ENCODE results near the gene MED26. TPM values are rescaled to one million over a fixed set of nuclear protein-coding genes. Genes with fewer than 3 reads are reported as not detected.

Gene MED26, protein sequence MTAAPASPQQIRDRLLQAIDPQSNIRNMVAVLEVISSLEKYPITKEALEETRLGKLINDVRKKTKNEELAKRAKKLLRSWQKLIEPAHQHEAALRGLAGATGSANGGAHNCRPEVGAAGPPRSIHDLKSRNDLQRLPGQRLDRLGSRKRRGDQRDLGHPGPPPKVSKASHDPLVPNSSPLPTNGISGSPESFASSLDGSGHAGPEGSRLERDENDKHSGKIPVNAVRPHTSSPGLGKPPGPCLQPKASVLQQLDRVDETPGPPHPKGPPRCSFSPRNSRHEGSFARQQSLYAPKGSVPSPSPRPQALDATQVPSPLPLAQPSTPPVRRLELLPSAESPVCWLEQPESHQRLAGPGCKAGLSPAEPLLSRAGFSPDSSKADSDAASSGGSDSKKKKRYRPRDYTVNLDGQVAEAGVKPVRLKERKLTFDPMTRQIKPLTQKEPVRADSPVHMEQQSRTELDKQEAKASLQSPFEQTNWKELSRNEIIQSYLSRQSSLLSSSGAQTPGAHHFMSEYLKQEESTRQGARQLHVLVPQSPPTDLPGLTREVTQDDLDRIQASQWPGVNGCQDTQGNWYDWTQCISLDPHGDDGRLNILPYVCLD
- total RNA-seq, result 9.1 and 12.4 TPM in 2 replicates

DNA sequence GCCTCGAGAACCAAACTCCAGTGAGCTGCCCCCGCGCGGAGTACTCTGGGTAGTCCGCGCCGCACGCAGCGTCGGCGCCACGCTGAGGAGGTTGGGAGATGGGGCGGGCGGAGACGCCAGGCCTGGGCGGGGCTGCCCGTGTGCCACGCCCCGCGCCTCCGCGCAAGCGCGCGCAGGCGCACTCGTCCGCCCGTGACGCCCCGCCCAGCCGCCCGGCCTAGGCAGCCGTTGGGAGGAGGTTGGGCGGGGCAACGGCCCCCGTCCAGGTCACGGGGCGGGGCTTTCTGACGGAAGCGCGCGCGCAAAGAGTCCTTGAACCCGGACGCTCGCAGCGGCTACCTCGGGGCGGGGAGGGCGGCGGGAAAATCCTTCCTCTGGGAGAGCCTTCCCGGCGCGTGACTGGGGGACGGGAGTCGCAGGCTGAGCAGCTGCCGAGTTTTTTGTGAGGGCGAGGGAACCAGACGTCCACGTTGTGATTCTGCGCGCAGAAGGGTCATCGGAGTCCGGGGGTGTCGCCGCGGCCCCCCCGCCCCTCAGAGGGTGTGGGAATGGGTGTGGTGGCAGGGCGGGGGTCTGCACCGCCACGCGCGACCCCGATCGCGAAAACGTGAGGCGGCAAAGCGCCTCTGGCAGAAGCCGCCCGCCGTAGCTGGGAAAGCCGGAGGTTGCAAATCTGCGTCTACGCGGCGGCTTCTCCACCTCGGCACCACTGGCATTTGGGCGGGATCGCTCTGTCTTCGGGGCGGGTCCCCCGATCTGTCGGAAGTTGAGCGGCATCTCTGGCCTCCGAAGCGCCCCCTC, at the start of gene MED26:
Gene MED26, minus strand, starts transcription at position 22 of the 801 bp plus-strand sequence. CDS start 261 bp downstream, outside the sequence.

DNA sequence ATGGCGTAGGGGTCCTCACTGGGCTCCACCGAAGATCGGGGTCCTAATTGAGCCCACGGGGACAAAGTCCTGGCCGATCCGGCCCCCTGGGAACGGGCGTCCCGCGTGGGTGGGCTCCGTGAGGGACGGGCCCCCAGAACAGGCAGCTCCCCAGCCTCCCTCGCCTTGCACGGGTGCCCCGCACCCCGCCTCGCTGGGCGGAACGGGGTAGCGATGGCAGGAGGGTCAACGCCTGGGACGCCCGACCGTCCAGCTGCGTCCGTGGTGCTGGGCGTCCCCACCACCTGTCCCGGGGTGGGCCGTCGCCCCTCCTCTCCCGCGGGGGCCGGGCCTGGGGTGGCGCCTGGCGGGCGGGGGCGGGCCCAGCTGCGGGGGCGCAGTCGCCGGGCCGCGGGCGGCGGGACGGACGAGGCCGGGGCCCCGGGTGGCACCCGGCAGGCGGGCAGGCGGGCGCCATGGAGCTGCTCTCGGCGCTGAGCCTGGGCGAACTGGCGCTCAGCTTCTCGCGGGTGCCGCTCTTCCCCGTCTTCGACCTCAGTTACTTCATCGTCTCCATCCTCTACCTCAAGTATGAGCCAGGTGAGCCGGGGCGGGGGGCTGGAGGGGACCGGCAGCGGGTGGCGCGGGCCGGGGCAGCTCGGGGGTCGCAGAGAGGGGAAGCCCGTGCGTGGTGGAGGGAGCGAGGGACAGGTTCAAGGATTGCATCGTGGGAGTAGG, 32.9 kb upstream of the MED26 start, which contains the start of gene TMEM38A:
Gene TMEM38A, plus strand, starts transcription at position 377 of the 717 bp plus-strand sequence. Its CDS starts 79 bp downstream, at position 456.

DNA sequence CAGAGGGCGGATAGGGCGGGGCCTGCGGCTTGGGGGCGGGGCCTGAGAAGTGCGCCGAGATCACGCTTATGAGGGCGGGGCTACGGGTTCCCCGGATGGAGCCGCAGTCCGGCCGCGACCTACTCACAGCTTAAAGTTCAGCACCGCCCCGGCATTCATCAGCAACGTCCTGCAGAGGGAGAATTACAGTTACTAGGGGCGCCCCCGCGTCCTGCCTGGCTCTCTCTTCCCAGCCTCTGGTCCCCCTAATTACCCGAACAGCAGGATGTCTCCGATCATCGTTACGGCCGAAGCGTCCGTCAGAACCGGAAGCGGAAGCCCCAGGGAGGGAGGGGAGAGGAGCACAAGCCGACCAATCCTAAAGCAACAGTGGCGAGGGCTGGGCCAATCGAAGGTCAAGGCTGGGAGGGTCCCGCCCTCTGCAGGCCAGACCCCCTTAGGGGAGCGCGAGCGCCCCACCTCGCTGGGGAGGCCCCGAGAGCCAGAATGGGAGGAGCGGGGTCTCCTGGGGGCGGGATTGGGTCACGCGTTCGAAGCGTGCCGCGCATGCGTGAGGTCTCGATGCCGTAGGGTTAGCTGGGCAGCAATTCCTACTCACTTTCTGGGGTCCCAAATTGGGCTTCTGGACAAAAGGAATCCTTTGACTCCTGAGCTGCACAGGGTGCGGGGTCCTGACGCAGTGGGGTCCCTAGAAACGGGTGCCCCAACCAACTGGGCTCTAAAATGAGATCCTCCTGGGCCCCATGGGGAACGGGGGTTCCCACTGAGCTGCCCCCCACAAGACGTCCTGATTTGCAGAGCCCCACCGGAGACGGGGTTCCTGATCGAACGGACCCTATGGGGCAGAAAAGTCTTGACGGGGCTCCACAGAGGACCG, 32.1 kb upstream of the MED26 start, which contains the start of gene SMIM7:
Gene SMIM7, minus strand, starts transcription at position 313 of the 877 bp plus-strand sequence. Its CDS starts 34 bp downstream, at position 279.

DNA sequence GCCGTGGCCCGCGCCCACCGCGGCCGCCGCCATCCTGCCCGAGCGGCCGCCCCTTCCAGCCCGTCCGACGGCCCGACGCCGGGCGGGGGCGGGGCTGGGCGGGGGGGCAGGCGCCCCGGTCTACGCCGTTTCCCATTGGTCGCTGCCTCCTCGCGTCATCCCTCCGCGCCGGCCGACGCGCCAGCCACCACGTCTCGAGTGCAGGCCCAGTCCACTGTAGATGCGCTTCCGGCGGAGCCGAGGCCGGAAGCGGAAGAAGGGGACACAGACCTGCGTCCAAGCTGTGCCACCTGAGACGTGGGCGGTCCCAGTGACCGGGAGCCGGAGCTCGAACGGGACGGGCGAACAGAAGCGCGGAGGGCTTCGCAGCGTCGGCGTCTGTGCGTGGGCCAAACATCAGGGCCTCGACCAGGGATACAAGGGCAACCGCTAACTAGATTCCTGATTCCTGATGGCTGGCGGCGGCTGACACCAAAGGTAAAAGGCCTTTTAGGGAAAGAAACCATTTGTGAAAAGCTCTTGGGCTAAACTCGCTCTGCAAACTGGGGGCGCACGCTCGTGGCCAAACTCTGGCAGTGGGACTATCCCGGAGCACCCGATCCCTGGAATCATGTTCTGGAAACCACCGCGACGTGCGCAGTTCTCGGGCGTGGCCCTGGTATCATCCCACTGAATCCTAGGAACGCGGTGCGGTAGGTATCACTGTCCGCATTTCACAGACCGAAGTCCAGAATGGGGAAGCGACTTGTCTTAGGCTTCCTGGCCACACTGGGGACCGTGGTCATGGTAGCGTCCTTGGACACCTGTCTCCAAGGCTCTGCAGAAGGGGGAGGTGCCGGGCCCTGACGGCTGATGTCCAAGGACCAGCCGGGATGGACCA, 55.4 kb downstream of the MED26 start, which contains the start of gene SLC35E1:
Gene SLC35E1, minus strand, starts transcription at position 84 of the 880 bp plus-strand sequence. Its CDS starts 51 bp downstream, at position 33.

DNA sequence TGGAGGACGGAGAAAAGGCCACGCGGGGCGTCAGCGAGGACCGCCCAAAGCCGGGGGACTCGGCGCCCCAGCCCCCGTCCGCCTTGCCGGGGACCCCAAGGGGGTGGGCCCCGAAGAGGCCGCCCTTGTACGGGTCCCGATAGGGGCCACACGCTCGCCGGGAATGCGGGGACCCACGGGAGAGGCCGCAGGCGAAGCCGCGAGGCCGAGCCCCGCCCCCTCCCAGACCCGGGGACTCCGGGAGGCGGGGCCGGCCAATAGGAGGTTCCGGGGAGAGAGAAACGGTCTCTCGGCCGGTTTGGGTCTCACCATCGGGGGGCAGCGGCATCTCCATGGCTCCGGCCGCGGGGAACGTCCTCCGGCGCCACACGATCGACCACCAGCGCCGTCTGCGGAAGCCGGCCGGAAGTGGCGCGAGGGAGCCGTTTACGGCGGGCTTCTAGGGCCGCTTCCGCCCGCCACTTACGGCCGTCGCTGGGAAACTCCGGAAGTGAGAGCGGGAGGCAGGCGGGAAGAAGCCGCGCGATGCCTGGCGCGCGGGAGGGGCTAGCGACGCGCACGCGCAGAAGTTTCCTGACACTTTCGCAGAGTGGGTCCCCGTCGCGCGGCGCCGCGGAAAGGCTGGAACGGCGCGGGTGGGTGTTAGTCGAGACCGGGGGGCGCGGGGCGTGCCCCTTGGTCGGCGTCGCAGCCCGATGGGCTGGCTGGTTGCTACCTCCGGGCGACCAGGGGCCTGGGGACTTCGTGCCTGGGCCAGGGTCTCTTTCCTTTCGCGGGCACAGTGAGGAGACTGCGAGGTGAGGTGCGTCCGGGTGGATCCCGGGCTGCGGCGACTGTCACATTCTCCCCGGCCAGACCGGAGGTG, 85.7 kb downstream of the MED26 start, which contains the start of gene CHERP:
Gene CHERP, minus strand, starts transcription at position 393 of the 865 bp plus-strand sequence. Its CDS starts 59 bp downstream, at position 334.

Small RNA genes within 50 kb of the gene (small RNA-seq; reads per million reads assigned to genes)
- not detected for gene RN7SL146P

Other genes with a start within 250 kb of the MED26 start
- gene EPS15L1, start 156.2 kb downstream of the MED26 start, total RNA-seq, result 15.0 and 16.5 TPM in 2 replicates
- gene CALR3, start 132.0 kb downstream of the MED26 start, total RNA-seq, result not detected in 2 replicates
- gene C19orf44, start 131.8 kb downstream of the MED26 start, total RNA-seq, result 3.8 and 4.9 TPM in 2 replicates
- gene CHERP, start 85.8 kb downstream of the MED26 start, total RNA-seq, result 9.5 and 12.4 TPM in 2 replicates
- 32.3 and 41.2 TPM in 2 replicates for gene SLC35E1, start 55.8 kb downstream of the MED26 start, total RNA-seq
- 54.3 and 55.5 TPM in 2 replicates for gene SMIM7, start 31.9 kb upstream of the MED26 start, total RNA-seq
- gene TMEM38A, start 32.9 kb upstream of the MED26 start, total RNA-seq, result 1.7 and 3.6 TPM in 2 replicates
- not detected in 2 replicates for gene NWD1, start 91.6 kb upstream of the MED26 start, total RNA-seq
- gene SIN3B, start 201.2 kb upstream of the MED26 start, total RNA-seq, result 45.5 and 49.0 TPM in 2 replicates